SK-N-SH (cell line): ENCODE data around the gene WSCD1.

Source experiments
- CHD2 ChIP-seq: fragments of 150-350 bp; IDR thresholded peaks from 2 replicates; pipeline ENCODE4 v1.6.1; 2018; ENCODE audit warnings: low read length; ENCODE audit not compliant: partially characterized antibody
- CTCF ChIP-seq: fragments of 200-600 bp; sonication (generic); IDR thresholded peaks from 2 replicates; pipeline ENCODE4 v1.6.1; 2017; ENCODE audit warnings: antibody characterized with exemption, mild to moderate bottlenecking, moderate library complexity
- ELF1 ChIP-seq: IDR thresholded peaks from 2 replicates; pipeline ENCODE4 v1.4.0; 2012
- FOXJ3 ChIP-seq: sonication (generic); formaldehyde crosslinking; IDR thresholded peaks from 2 replicates; pipeline ENCODE4 v1.5.1; 2020; ENCODE audit warnings: mild to moderate bottlenecking, missing genetic modification reagents
- FOXM1 ChIP-seq: IDR thresholded peaks from 2 replicates; pipeline ENCODE4 v1.4.0; 2012; ENCODE audit warnings: low read depth, mild to moderate bottlenecking
- GATA2 ChIP-seq: sonication (generic); formaldehyde crosslinking; IDR thresholded peaks from 2 replicates; pipeline ENCODE4 v1.5.0; 2020; ENCODE audit warnings: mild to moderate bottlenecking, missing genetic modification reagents
- NRF1 ChIP-seq: IDR thresholded peaks from 2 replicates; pipeline ENCODE4 v1.6.1; 2012; ENCODE audit warnings: low read depth, mild to moderate bottlenecking, low read length
- RXRA ChIP-seq: IDR thresholded peaks from 2 replicates; pipeline ENCODE4 v1.4.0; 2012; ENCODE audit warnings: low read depth, mild to moderate bottlenecking, borderline replicate concordance
- SMC3 ChIP-seq: IDR thresholded peaks from 2 replicates; pipeline ENCODE4 v1.6.1; 2012; ENCODE audit warnings: low read depth, low read length, improper control_type of control experiment
- TCF12 ChIP-seq: IDR thresholded peaks from 2 replicates; pipeline ENCODE4 v1.4.0; 2012
- YY1 ChIP-seq: IDR thresholded peaks from 2 replicates; pipeline ENCODE4 v1.4.0; 2012; ENCODE audit warnings: low read depth, mild to moderate bottlenecking
- TF ChIP-seq, protein P1 (sequence below): fragments of 150-350 bp; IDR thresholded peaks from 2 replicates; pipeline ENCODE4 v1.6.1; 2016; ENCODE audit warnings: mild to moderate bottlenecking, low read depth, low read length
- TF ChIP-seq, protein P2 (sequence below): IDR thresholded peaks from 2 replicates; pipeline ENCODE4 v1.6.1; 2012; ENCODE audit warnings: mild to moderate bottlenecking, low read depth, low read length, moderate library complexity
- TF ChIP-seq, protein P3 (sequence below): IDR thresholded peaks from 2 replicates; pipeline ENCODE4 v1.4.0; 2012; ENCODE audit warnings: low read depth

DNA sequence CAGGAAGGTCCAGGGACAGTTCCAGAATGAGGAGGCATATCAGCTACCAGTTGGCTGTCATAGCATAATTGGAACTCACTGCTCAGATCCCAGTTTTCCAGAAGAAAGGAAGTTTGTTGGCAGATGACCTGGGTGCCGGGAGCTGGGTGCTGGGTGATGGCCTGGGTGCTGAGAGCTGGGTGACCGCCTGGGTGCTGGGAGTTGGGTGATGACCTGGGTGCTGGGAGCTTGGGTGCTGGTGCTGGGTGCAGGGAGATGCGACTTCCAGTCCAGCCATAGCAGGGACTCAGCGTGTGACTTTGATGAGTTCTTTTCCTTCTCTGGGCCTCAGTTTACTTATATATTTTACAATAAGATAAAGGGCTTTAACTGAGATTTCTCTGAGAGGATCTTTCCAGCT is 18.0 kb downstream of the WSCD1 start:
- TF ChIP-seq FOXM1 (no peak), CTCF (no peak), TCF12 (no peak), CHD2 (no peak), FOXJ3 (CRISPR knock-in tag) (no peak), YY1 (no peak), GATA2 (no peak), ELF1 (no peak), SMC3 (no peak), NRF1 (no peak), RXRA (no peak)
- TF ChIP-seq, protein P1, sequence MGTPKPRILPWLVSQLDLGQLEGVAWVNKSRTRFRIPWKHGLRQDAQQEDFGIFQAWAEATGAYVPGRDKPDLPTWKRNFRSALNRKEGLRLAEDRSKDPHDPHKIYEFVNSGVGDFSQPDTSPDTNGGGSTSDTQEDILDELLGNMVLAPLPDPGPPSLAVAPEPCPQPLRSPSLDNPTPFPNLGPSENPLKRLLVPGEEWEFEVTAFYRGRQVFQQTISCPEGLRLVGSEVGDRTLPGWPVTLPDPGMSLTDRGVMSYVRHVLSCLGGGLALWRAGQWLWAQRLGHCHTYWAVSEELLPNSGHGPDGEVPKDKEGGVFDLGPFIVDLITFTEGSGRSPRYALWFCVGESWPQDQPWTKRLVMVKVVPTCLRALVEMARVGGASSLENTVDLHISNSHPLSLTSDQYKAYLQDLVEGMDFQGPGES = no peak
- TF ChIP-seq, protein P2, sequence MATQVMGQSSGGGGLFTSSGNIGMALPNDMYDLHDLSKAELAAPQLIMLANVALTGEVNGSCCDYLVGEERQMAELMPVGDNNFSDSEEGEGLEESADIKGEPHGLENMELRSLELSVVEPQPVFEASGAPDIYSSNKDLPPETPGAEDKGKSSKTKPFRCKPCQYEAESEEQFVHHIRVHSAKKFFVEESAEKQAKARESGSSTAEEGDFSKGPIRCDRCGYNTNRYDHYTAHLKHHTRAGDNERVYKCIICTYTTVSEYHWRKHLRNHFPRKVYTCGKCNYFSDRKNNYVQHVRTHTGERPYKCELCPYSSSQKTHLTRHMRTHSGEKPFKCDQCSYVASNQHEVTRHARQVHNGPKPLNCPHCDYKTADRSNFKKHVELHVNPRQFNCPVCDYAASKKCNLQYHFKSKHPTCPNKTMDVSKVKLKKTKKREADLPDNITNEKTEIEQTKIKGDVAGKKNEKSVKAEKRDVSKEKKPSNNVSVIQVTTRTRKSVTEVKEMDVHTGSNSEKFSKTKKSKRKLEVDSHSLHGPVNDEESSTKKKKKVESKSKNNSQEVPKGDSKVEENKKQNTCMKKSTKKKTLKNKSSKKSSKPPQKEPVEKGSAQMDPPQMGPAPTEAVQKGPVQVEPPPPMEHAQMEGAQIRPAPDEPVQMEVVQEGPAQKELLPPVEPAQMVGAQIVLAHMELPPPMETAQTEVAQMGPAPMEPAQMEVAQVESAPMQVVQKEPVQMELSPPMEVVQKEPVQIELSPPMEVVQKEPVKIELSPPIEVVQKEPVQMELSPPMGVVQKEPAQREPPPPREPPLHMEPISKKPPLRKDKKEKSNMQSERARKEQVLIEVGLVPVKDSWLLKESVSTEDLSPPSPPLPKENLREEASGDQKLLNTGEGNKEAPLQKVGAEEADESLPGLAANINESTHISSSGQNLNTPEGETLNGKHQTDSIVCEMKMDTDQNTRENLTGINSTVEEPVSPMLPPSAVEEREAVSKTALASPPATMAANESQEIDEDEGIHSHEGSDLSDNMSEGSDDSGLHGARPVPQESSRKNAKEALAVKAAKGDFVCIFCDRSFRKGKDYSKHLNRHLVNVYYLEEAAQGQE = no peak
- TF ChIP-seq, protein P3, sequence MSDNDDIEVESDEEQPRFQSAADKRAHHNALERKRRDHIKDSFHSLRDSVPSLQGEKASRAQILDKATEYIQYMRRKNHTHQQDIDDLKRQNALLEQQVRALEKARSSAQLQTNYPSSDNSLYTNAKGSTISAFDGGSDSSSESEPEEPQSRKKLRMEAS = no peak
